ENCODE results near the gene BRME1.

BRME1 gene

GRCh38 chr19:13839130-13839937 is 66.6 kb downstream of the BRME1 start:
- peaks cover 10% of the 10 kb centered on the region for H3K27me3 ChIP-seq (ENCODE audit: control insufficient read depth, low read length)
- H3F3A ChIP-seq (ENCODE audit: control insufficient read depth, insufficient read depth), result peaks cover 18% of the 10 kb centered on the region
- H3K79me2 ChIP-seq (ENCODE audit: control insufficient read depth, low read length), result 0 out of 2 replicates have a peak, but pooled peaks cover 6% of the 10 kb centered on the region
- peaks cover 83% of the 10 kb centered on the region for H3K4me1 ChIP-seq (ENCODE audit: control insufficient read depth, low read length)
- H3K9me2 ChIP-seq (replicated peaks; ENCODE audit: control insufficient read depth, low read length), result no peaks in the 10 kb centered on the region
- peak overlapping the region; percentile 53 for H3K4me3 ChIP-seq (ENCODE audit: low read length)
- no peaks in the 10 kb centered on the region for H3K36me3 ChIP-seq (ENCODE audit: control insufficient read depth, low read length)
- H3K4me2 ChIP-seq (ENCODE audit: low read length), result peak overlapping the region; percentile 62
- no peaks in the 10 kb centered on the region for H3K9me3 ChIP-seq (ENCODE audit: control insufficient read depth, insufficient read depth, low read length)
- no peaks in the 10 kb centered on the region for H4K20me1 ChIP-seq (ENCODE audit: control insufficient read depth, insufficient read depth, low read depth, low read length)
- H3K27ac ChIP-seq (ENCODE audit: low read depth, low read length), result peak overlapping the region; percentile 32
- TF ChIP-seq CTCF (IDR thresholded peaks at IDR 0.05; ENCODE audit: low read depth, low read length, poor library complexity, severe bottlenecking) (peak; percentile 20), EZH2phosphoT487 (IDR thresholded peaks at IDR 0.05; ENCODE audit: borderline replicate concordance, low read length) (no peak)

DNA sequence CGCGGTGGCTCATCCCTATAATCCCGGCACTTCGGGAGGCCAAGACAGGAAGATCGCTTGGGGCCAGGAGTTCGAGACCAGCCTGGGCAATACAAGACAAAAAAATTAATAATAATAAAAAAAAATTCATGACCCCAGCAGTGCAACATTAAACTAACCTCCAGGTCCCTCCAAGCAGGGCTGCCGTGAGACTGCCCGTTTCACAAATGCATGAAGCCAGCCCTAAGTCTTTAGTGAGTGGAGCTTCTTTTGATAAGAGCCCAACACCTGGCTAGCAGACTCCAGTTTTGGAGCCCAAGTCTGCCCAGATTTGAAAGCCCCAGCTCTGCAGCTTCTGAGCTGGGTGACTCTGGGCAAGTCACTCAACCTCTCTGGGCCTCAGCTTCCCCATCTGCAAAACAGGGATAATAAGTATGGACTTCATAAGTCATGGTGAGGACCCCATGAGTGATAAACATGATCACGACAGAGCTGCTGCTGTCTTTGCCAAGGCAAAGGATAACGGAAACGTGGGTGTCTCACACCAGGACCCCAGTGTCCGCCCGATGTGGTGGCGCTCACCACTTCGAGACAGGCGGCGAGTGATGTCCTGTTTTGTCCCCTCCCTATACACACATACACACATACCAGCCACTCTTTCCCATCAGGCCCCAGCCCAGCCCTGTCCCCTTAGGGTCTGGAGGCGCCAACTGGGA is 67.3 kb downstream of the BRME1 start:
- Histone ChIP-seq H3K4me2 (ENCODE audit: low read length) (peak overlapping the region; percentile 62), H3F3A (ENCODE audit: control insufficient read depth, insufficient read depth) (peaks cover 21% of the 10 kb centered on the region), H3K4me3 (ENCODE audit: low read length) (peak overlapping the region; percentile 53; the same call in 1 of the 2 replicates), H3K27ac (ENCODE audit: low read depth, low read length) (peak overlapping the region; percentile 32), H3K27me3 (ENCODE audit: control insufficient read depth, low read length) (peaks cover 10% of the 10 kb centered on the region), H3K4me1 (ENCODE audit: control insufficient read depth, low read length) (peaks cover 82% of the 10 kb centered on the region), H3K9me3 (ENCODE audit: control insufficient read depth, insufficient read depth, low read length) (no peaks in the 10 kb centered on the region), H3K9me2 (replicated peaks; ENCODE audit: control insufficient read depth, low read length) (no peaks in the 10 kb centered on the region), H3K36me3 (ENCODE audit: control insufficient read depth, low read length) (no peaks in the 10 kb centered on the region), H4K20me1 (ENCODE audit: control insufficient read depth, insufficient read depth, low read depth, low read length) (no peaks in the 10 kb centered on the region), H3K79me2 (ENCODE audit: control insufficient read depth, low read length) (0 out of 2 replicates have a peak, but pooled peaks cover 6% of the 10 kb centered on the region)
- no peak for TF ChIP-seq CTCF (IDR thresholded peaks at IDR 0.05; ENCODE audit: low read depth, low read length, poor library complexity, severe bottlenecking)
- TF ChIP-seq EZH2phosphoT487 (IDR thresholded peaks at IDR 0.05; ENCODE audit: borderline replicate concordance, low read length), result no peak

DNA sequence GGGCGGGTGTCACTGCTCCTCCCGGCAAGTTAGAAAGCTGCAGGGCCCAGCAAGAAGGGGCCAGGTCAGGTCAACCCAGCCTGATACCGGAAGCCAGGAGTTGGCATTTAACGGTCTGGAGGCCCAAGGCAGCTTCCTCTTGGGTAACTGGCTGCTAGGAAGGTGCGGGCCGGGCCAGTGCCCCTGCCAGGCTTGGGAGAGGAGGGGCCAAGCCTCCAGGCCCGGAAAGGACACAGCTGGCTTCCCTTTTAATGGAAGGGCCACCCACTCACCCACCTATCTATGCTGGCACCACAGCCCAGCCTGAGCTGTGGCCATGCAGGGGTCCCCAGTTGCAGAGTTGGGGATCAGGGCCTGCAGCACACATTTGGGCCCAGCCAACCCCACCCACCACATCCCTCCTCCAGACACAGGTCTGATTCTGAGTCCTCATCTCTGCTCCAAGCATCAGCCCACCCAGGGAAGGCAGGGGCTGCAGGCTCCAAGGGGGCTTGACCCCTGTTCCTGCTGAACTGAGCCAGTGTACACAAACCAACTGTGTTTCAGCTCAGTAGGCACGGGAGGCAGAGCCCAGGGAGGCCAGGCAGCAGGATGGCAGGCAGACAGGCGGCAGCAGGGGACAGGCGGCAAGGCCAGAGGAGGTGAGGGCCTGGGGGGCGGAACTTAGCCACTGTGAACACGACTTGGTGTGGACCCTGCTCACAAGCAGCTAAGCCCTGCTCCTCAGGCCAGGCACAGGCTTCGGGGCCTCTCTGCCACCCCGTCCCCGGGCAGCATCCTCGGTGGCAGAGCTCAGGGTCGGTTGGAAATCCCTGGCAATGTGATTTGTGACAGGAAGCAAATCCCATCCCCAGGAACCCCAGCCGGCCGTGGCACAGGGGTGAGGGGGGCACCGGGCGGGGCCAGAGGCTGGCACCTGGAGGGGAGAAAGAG is 69.9 kb downstream of the BRME1 start:
- Histone ChIP-seq H3K79me2 (ENCODE audit: control insufficient read depth, low read length) (0 out of 2 replicates have a peak, but pooled peaks cover under 1% of the 10 kb centered on the region), H3K4me2 (ENCODE audit: low read length) (peak overlapping the region; percentile 68), H3K4me3 (ENCODE audit: low read length) (peak overlapping the region; percentile 48; the same call in 1 of the 2 replicates)

More for the DNA sequence above, 69.9 kb downstream of the BRME1 start:
- Histone ChIP-seq H4K20me1 (ENCODE audit: control insufficient read depth, insufficient read depth, low read depth, low read length) (no peaks in the 10 kb centered on the region), H3K4me1 (ENCODE audit: control insufficient read depth, low read length) (peaks cover 69% of the 10 kb centered on the region), H3K9me3 (ENCODE audit: control insufficient read depth, insufficient read depth, low read length) (no peaks in the 10 kb centered on the region), H3K27me3 (ENCODE audit: control insufficient read depth, low read length) (no peaks in the 10 kb centered on the region), H3F3A (ENCODE audit: control insufficient read depth, insufficient read depth) (peaks cover 21% of the 10 kb centered on the region), H3K36me3 (ENCODE audit: control insufficient read depth, low read length) (no peaks in the 10 kb centered on the region), H3K27ac (ENCODE audit: low read depth, low read length) (peak overlapping the region; percentile 24), H3K9me2 (replicated peaks; ENCODE audit: control insufficient read depth, low read length) (no peaks in the 10 kb centered on the region)
- TF ChIP-seq CTCF (IDR thresholded peaks at IDR 0.05; ENCODE audit: low read depth, low read length, poor library complexity, severe bottlenecking), result no peak
- TF ChIP-seq EZH2phosphoT487 (IDR thresholded peaks at IDR 0.05; ENCODE audit: borderline replicate concordance, low read length), result no peak

Data from DOHH2 (cell line).